HG03575 (cell line): Measurements from ENCODE around the gene KATNB1.
"Not testable (repeated sequence)": the region's sequence is repeated elsewhere in the genome, so short reads cannot be mapped to it uniquely, and the experiment has no call there.

ENCODE experiments used
- ATAC-seq: cut with Tn5 transposase; IDR thresholded peaks from one replicate; pipeline ENCODE4 v1.9.1; 2021; ENCODE audit not compliant: unreplicated experiment, insufficient number of reproducible peaks, low FRiP score; ENCODE audit errors: extremely low read depth

The KATNB1 gene

GRCh38 chr16:57700781-57701551, 34.6 kb upstream of the KATNB1 start:
- ATAC-seq: no peak

DNA sequence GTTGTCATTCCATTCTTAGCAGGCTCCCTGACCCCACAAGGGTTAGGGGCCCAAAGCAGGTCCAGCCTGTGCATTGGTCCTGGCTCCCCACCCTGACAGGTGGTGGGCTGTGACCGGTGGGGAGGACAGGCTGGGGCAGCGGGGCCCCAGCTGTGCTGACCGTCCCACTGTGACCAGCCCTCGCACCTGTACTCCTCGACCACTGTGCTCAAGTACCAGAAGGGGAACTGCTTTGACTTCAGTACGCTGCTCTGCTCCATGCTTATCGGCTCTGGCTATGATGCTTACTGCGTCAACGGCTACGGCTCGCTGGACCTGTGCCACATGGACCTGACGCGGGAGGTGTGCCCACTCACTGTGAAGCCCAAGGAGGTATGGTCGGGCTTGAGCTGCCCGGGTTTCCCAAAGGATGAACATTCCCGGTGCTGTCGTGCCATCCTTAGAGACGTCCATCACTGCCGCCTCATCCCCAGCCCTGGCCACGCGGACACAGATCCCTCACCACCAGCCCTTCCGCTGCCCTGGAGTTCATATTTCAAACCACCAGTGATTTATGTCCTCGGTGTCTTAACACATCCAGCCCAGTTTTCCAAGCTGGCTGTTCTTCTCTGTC, 33.7 kb upstream of the KATNB1 start:
- ATAC-seq: no peak

- no peak for ATAC-seq
These were observed 32.1 kb upstream of the KATNB1 start for GRCh38 chr16:57703416-57704010.

DNA sequence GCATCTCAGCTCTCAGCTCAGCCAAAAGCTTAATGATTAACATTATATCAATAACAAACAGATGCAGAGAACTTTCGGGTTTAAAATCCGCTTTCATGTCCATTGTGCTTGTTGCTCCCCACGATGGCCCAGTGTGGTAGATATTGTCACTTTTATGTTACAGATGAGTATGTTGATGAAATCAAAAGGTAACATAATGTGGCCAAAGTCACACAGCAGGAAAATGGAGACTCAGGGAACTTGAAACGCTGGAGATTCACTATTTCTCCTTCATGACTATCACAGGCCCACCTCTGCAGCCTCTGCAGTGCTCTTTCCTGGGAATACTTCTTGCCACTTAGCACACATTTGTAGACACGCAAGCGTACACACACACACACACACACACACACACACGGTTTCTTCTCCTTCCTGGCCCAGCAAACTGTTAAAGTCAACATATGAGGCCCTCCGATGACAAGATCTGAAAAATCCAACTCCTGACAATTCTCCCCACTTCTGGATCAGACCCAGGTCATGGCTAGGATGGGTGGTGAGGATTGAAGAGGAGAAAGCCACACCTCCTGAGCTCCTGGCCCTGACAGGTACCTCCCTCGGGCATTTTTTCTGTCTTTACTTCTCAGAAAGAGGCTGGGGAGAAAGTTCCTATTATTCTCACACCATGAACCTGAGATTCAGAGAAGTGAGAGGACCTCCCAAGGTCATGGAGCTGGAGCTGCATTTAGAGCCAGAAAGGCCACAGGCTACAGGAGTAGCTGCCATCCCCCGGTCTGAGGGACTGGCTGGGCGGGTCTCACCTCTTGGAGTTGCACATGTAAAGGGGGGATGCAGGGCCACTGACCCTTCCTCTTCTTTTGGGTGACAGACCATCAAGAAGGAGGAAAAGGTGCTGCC, 31.3 kb upstream of the KATNB1 start:
- no peak for ATAC-seq

- ATAC-seq: no peak
These were observed 30.4 kb upstream of the KATNB1 start for GRCh38 chr16:57704905-57705852.

GRCh38 chr16:57706717-57707116, 28.9 kb upstream of the KATNB1 start:
- ATAC-seq: no peak

- no peak for ATAC-seq
These were observed 28.2 kb upstream of the KATNB1 start for GRCh38 chr16:57707331-57707730.

- ATAC-seq: no peak
These were observed 27.4 kb upstream of the KATNB1 start for GRCh38 chr16:57708168-57708567.

DNA sequence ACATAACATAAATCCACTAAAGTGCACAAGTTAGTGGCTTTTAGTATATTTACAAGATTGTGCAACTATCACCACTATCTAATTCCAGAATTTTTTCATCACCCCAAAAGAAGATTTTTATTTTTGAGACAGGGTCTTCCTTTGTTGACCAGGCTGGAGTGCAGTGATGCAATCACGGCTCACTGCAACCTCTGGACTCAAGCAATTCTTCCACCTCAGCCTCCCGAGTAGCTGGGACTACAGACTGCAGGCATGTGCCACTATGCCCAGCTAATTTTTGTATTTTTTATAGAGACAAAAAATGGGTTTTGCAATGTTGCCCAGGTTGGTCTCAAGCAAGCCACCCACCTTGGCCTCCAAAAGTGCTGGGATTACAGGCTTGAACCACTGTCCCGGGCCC, 25.9 kb upstream of the KATNB1 start:
- ATAC-seq: no peak

DNA sequence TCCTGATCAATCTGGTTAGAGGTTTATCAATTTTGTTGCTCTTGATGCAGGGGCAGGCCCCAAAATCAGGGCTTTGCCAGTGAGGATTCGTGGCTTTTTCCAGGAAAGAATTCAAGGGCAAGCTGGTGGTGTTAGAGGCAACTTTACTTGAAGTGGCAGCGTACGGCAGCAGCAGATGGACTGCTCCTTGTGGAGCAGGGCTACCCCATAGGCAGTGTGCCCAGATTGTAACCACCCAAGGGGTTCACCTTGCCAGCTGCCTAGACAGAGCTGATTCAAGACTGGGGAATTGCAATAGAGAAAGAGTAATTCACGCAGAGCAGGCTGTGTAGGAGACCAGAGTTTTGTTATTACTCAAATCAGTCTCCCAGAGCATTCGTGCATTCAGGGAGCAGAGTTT, 24.2 kb upstream of the KATNB1 start:
- no peak for ATAC-seq

GRCh38 chr16:57711993-57712392, 23.6 kb upstream of the KATNB1 start:
- no peak for ATAC-seq

DNA sequence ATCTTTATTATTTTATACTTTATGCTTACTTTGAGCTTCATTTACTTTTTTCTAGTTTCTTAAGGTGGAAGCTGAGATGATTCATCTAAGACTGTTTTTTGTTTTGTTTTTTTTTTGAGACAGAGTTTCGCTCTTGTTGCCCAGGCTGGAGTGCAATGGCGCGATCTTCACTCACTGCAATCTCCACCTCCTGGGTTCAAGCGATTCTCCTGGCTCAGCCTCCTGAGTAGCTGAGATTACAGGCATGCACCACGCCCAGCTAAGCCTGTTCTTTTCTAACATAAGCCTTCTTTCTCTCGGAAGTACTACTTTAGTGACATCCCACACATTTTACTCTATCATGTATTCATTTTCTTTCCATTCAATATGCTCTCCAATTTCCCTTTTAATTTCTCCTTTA, 23.0 kb upstream of the KATNB1 start:
- ATAC-seq: not testable (repeated sequence)

DNA sequence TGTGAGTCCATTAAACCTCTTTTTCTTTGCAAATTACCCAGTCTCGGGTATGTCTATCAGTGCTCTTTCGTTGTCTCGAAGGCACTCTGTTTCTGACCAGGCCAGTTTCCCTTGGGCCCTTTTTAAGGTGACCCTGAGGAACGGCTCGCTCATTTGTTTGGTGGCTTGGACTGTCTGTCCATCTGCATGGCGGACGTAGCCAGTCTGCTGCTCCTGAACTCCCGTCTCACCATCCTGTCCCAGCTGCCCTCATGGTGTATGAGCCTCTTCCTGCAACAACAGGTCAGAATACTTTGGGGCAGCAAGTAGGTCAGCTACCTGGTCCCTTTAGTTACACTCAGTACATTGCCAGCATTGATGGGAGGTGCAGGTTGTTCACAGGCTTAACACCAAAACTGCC, 22.0 kb upstream of the KATNB1 start:
- no peak for ATAC-seq

GRCh38 chr16:57714047-57714446, 21.5 kb upstream of the KATNB1 start:
- ATAC-seq: no peak

- no peak for ATAC-seq
These were observed 15.4 kb upstream of the KATNB1 start for GRCh38 chr16:57720142-57720575.

DNA sequence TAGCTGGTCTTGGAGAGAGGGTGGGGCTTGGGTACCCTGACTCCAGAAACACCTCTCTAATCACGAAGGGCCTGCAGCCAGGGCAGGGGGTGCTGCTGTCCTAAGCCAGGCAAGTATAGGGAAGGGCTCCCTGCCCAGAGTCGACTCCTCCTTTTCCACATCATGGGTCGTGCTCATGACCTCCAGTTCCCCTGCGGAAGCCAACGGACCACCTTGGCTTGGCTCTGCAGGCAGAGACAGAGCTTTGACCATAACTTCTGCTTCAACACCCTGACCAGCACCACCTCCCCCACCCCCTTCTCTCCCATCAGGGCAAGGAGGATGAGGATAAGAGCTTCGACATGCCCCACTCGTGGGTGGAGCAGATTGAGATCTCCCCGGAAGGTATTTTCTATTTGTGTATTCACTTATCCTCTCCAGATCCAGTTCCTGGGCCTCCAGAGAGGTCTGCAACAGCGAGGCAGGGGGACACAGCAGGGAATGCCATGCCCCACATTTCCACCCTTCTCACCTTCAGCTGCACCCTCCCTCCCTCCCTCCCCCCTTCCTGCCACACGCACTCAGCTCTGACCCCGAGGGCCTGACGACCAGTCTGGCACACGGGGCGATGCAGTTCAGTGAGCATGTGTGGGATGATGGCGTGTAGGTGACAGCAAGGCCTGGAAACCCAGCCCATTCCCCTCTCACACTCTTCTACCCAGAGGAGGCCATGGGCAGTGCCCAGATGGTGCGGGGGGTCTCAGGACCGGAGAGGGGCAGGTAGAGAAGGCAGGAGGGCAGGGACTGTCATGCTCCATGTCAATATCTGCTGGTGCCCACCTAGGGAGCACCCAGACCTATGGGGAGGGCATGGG, 14.0 kb upstream of the KATNB1 start:
- ATAC-seq: no peak

DNA sequence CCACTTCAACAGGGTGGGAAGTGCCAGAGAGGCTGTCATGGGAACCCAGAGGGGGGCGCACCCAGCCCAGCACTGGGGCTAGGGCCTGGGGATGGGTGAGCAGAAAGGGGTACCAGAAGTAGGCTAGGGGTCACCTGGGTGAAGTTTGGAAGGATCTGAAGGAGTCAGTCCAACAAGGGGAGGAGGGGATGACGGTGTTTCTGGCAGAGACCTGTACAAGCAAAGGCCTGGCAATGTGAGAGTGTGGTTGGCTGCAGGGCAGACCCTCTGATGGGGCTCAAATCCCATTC, 13.4 kb upstream of the KATNB1 start:
- ATAC-seq: no peak

GRCh38 chr16:57722651-57723050, 12.9 kb upstream of the KATNB1 start:
- no peak for ATAC-seq
